HAP-1 (cell line): Measurements from ENCODE around the gene PTRH1.

ENCODE experiments used
- DNase-seq, 2 experiments: peaks; one replicate each; pipeline ENCODE4 v3.0.0-alpha.2; 2016 to 2020; ENCODE audit warnings: low spot score in 2 of 2
- H3K27me3 ChIP-seq: fragments of 250-450 bp; sonication (Bioruptor Pico); 2 replicates; pipeline ENCODE4 v1.5.1; 2020; ENCODE audit warnings: low read depth, mild to moderate bottlenecking, moderate library complexity
- H3K36me3 ChIP-seq: fragments of 250-450 bp; sonication (Bioruptor Pico); replicated peaks from 2 replicates; pipeline ENCODE4 v1.5.1; 2020; ENCODE audit warnings: mild to moderate bottlenecking
- H3K4me1 ChIP-seq: fragments of 250-450 bp; sonication (Bioruptor Pico); 2 replicates; pipeline ENCODE4 v1.5.1; 2020; ENCODE audit warnings: mild to moderate bottlenecking
- H3K4me3 ChIP-seq: fragments of 250-450 bp; sonication (Bioruptor Pico); 2 replicates; pipeline ENCODE4 v1.5.1; 2020; ENCODE audit warnings: mild to moderate bottlenecking, moderate library complexity
- H3K9me3 ChIP-seq: fragments of 250-450 bp; sonication (Bioruptor Pico); 2 replicates; pipeline ENCODE4 v1.5.1; 2020; ENCODE audit warnings: mild to moderate bottlenecking, moderate library complexity
- in situ Hi-C: fragments of 300-500 bp; cut with MboI; formaldehyde crosslinking; loops from 3 replicates; pipeline ENCODE4 v1.14.3; 2020; ENCODE audit warnings: low sequenced_read_pairs, inconsistent platforms, mixed read lengths

The PTRH1 gene

GRCh38 chr9:127733614-127734013, 18.2 kb upstream of the PTRH1 start:
- Histone ChIP-seq H3K4me1 (peaks cover 8% of the 10 kb centered on the region), H3K4me3 (no peak overlapping the region), H3K27me3 (no peaks in the 10 kb centered on the region), H3K36me3 (no peaks in the 10 kb centered on the region), H3K9me3 (no peaks in the 10 kb centered on the region)
- in situ Hi-C loops: loop anchor here (10.0 kb wide), 1 partner anchor 181 kb away; the partner anchor contains the start of gene ST6GALNAC4
- DNase-seq: no peak

- Histone ChIP-seq H3K4me1 (peaks cover 8% of the 10 kb centered on the region), H3K4me3 (no peak overlapping the region), H3K27me3 (no peaks in the 10 kb centered on the region), H3K36me3 (no peaks in the 10 kb centered on the region), H3K9me3 (no peaks in the 10 kb centered on the region)
- DNase-seq: no peak
- in situ Hi-C loops: loop anchor here (10.0 kb wide), 1 partner anchor 182 kb away; the partner anchor contains the start of gene ST6GALNAC4
These were observed 17.0 kb upstream of the PTRH1 start for GRCh38 chr9:127732444-127732843.

DNA sequence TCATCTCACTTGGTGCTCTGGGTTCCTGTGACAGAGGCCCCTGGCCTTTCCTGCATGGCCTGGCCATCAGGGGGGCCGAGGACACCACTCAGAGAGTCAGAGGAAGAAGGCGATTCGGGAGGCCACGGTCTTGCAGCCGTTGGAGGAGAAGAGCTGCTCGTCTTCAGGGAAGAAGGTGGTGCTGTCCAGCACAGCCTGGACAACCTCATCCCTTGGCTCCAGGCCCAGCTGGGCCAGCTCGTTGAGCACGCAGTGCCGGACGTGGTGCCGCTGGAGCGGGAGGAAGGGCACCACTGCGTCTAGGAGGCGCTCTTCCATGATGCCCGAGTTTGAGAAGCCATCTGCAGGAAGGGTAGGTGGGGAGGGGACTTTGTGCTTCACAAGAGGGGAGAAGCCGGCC, 16.5 kb upstream of the PTRH1 start:
- H3K27me3 ChIP-seq: no peaks in the 10 kb centered on the region
- DNase-seq: no peak
- H3K4me3 ChIP-seq: no peak overlapping the region
- H3K4me1 ChIP-seq: peaks cover 8% of the 10 kb centered on the region
- H3K36me3 ChIP-seq: no peaks in the 10 kb centered on the region
- H3K9me3 ChIP-seq: no peaks in the 10 kb centered on the region
- in situ Hi-C loops: loop anchor here (10.0 kb wide), 1 partner anchor 183 kb away; the partner anchor contains the start of gene ST6GALNAC4

DNA sequence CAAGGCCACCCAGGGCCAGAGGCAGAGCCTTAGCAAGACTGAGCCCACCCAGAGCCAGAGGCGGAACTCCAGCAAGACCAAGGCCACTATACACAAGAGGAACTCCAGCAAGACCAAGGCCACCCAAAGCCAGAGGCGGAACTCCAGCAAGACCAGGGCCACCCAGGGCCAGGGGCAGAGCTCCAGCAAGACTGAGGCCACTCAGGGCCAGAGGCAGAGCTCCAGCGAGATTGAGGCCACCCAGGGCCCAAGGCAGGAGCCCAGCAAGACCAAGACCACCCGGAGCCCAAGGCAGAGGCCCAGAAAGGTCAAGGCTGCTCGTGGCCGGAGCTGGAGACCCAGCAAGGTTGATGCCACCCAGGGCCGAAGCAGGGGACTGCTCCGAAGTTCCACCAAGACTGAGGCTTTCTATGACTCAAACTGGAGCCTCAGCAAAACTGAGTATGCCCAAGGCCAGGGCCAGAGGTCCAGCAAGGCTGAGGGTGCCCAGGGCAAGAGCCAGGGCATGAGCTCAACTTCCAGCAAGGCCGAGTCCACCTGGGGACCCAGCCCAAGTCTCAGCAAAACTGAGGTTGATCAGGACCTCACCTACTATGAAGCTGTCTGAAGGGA, 15.4 kb upstream of the PTRH1 start:
- in situ Hi-C loops: loop anchor here (10.0 kb wide), 1 partner anchor 184 kb away; the partner anchor contains the start of gene ST6GALNAC4
- Histone ChIP-seq H3K4me1 (peaks cover 8% of the 10 kb centered on the region), H3K4me3 (no peak overlapping the region), H3K36me3 (no peaks in the 10 kb centered on the region), H3K27me3 (no peaks in the 10 kb centered on the region), H3K9me3 (no peaks in the 10 kb centered on the region)
- no peak for DNase-seq

DNA sequence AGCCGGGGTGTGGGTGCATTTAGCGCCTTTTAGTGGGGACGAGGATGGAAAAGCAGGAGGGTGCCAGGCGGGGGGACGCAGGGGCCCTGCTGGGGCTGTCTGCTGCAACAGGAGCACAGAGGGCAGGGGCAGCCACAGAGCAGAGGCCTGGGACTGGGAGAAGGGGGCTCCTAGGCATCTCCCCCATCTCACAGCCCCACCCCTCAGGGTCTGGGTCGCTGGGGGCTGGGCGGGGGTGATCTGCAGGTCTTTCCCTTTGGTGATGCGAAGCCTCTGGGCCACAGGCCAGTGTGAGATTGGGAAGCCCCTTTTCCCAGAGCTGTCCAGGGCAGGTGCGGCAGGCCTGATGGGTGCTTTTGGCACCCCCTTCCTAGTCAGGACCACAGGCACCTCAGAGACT, 14.8 kb upstream of the PTRH1 start:
- in situ Hi-C loops: loop anchor here (10.0 kb wide), 1 partner anchor 185 kb away; the partner anchor contains the start of gene ST6GALNAC4
- Histone ChIP-seq H3K4me1 (peaks cover 4% of the 10 kb centered on the region), H3K27me3 (no peaks in the 10 kb centered on the region)

DNA sequence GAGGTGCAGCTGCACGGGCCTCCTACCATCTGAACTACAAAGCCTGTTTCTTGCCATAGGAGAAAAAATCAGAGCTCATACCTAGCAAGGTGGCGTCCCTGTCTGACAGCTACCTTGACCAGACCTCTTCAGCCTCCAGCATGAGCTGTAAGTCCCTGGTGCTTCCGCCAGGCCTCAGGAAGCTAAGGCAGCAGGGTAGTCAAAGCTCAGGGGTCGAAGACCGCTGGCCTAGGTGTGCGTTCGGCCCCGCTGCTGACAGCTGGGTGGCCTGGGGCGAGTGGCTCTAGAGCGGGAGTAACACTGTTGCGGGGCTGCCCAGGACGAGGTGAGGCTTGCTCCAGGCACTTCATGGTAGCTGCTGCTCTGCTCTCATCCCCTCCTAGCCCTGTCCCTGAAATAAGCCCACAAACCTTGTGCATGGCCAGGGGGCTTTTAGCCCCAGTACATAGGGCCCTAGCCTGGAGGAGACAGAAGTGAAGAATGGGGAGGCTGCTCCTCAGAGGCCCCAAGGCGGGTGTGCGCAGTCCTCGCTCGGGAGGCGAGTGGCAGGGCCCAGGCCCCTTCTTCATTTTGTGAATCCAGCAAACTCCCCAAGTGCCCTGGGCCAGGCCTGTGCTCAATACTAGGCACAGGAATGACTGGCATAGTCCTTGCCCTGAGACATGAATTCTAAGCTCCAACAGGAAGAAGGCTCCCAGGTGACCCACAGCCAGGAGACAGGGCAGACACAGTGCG, 14.2 kb upstream of the PTRH1 start:
- Histone ChIP-seq H3K4me3 (no peak overlapping the region), H3K27me3 (no peaks in the 10 kb centered on the region), H3K36me3 (no peaks in the 10 kb centered on the region), H3K9me3 (no peaks in the 10 kb centered on the region), H3K4me1 (peaks cover 4% of the 10 kb centered on the region)
- in situ Hi-C loops: loop anchor here (10.0 kb wide), 1 partner anchor 185 kb away; the partner anchor contains the start of gene ST6GALNAC4
- DNase-seq: no peak

More for the DNA sequence above, 14.8 kb upstream of the PTRH1 start:
- no peaks in the 10 kb centered on the region for H3K9me3 ChIP-seq
- no peak for DNase-seq
- no peaks in the 10 kb centered on the region for H3K36me3 ChIP-seq
- no peak overlapping the region for H3K4me3 ChIP-seq

DNA sequence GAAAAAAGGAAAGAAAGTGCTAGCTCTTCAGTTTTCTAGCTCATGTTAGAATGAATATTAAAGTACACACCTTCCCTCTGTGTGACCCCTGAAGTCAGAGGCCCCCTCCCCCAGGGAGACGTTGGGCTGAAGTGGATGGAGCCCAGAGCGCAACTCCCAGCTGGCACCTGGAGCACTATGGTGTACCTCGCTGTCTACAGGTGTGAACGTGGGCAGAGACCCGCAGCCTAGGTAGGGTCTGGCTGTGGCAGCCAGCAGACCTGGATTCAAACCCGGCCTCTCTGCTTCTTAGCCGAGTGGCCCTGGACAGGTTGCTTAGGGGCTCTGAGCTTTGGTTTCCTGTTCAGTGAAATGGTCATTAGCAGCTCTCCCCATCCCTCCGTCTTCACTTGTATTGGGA, 13.3 kb upstream of the PTRH1 start:
- Histone ChIP-seq H3K4me3 (no peak overlapping the region), H3K9me3 (no peaks in the 10 kb centered on the region), H3K27me3 (no peaks in the 10 kb centered on the region), H3K36me3 (no peaks in the 10 kb centered on the region), H3K4me1 (no peaks in the 10 kb centered on the region)
- in situ Hi-C loops: no loop called here
- no peak for DNase-seq

- H3K9me3 ChIP-seq: no peaks in the 10 kb centered on the region
- H3K4me1 ChIP-seq: no peaks in the 10 kb centered on the region
- DNase-seq: no peak
- no peaks in the 10 kb centered on the region for H3K36me3 ChIP-seq
- H3K27me3 ChIP-seq: no peaks in the 10 kb centered on the region
- in situ Hi-C loops: no loop called here
- no peak overlapping the region for H3K4me3 ChIP-seq
These were observed 11.4 kb upstream of the PTRH1 start for GRCh38 chr9:127726871-127727270.

DNA sequence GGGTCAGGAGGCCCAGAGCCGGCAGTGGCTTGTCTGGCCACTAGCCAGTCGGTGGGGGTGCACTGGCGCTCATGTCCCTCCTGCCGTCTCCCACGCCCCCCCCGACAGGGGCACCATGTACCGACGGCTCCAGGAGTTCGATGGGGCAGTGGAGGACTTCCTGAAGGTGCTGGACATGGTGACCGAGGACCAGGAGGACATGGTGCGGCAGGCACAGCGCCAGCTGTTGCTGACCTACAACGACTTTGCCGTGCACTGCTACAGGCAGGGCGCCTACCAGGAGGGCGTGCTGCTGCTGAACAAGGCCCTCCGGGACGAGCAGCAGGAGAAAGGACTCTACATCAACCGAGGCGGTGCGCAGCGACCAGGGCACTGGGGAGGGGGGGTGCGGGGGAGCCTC, 8.5 kb upstream of the PTRH1 start:
- no peaks in the 10 kb centered on the region for H3K4me1 ChIP-seq
- H3K36me3 ChIP-seq: no peaks in the 10 kb centered on the region
- H3K9me3 ChIP-seq: no peaks in the 10 kb centered on the region
- DNase-seq: no peak
- in situ Hi-C loops: no loop called here
- no peak overlapping the region for H3K4me3 ChIP-seq
- H3K27me3 ChIP-seq: no peaks in the 10 kb centered on the region

GRCh38 chr9:127723444-127723843, 8.0 kb upstream of the PTRH1 start:
- DNase-seq: no peak
- no peak overlapping the region for H3K4me3 ChIP-seq
- in situ Hi-C loops: no loop called here

GRCh38 chr9:127723013-127723412, 7.5 kb upstream of the PTRH1 start:
- in situ Hi-C loops: no loop called here
- DNase-seq: no peak
- Histone ChIP-seq H3K4me1 (peaks cover 4% of the 10 kb centered on the region), H3K4me3 (no peak overlapping the region), H3K9me3 (no peaks in the 10 kb centered on the region), H3K36me3 (no peaks in the 10 kb centered on the region), H3K27me3 (no peaks in the 10 kb centered on the region)

More at GRCh38 chr9:127723444-127723843, 8.0 kb upstream of the PTRH1 start:
- Histone ChIP-seq H3K4me1 (peaks cover under 1% of the 10 kb centered on the region; the same call in 1 of the 2 replicates), H3K9me3 (no peaks in the 10 kb centered on the region), H3K27me3 (no peaks in the 10 kb centered on the region), H3K36me3 (no peaks in the 10 kb centered on the region)

DNA sequence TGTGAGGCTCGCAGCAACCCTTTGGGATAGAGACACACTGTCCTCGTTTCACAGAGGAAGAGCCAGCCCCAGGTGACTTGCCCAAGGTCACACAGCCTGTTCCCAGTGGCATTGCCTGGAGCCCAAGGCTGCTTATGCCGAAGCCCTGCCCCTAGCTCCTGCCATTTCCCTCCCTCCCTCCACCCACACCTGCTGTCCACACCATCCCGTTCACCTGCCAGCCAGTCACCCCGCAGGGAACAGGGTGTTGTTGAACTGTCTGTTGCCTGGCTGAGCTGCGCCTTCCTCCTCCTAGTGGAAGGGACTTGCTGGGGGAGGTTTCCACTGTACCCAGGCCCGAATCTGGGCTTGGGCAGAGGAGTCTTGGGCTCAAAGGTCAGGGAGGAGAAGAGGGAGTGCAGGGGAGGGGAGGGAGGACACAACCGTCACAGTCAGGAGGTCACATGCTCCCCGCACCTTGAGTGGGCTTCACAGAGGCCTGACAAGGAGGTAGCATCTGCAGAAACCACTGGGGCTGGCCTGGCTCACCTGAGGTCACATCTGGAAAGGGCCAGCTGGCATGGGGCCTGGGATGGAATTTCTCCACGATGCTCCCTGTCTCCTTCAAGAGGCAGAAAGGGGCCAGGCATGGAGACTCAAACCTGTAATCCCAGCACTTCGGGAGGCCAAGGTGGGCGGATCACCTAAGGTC, 6.7 kb upstream of the PTRH1 start:
- DNase-seq: no peak
- no peaks in the 10 kb centered on the region for H3K9me3 ChIP-seq
- peaks cover 4% of the 10 kb centered on the region for H3K4me1 ChIP-seq
- in situ Hi-C loops: no loop called here
- H3K36me3 ChIP-seq: no peaks in the 10 kb centered on the region
- no peak overlapping the region for H3K4me3 ChIP-seq
- H3K27me3 ChIP-seq: no peaks in the 10 kb centered on the region

DNA sequence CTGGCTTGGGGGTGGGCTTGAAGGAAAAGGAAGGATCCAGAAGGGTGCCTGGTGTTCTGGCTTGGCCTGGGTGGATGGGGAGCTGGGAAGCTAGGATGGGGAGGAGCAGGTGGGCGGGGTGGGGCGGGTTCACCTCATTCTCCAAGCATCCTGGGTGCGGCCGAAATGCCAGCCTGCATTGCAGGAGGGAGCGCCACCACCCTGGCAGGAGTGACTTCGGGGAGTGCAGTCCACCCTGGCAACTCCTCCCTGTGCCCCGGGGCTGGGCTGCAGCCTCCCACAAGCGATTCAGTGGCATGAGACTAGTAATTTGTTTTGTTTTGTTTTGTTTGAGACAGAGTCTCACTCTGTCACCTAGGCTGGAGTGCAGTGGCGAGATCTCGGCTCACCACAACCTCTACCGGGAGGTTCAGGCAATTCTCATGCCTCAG, 5.9 kb upstream of the PTRH1 start:
- H3K27me3 ChIP-seq: no peaks in the 10 kb centered on the region
- H3K4me1 ChIP-seq: peaks cover 4% of the 10 kb centered on the region
- H3K4me3 ChIP-seq: no peak overlapping the region
- no peak for DNase-seq
- in situ Hi-C loops: no loop called here
- H3K9me3 ChIP-seq: no peaks in the 10 kb centered on the region
- H3K36me3 ChIP-seq: no peaks in the 10 kb centered on the region

GRCh38 chr9:127720865-127721227, 5.4 kb upstream of the PTRH1 start:
- H3K4me3 ChIP-seq: no peak overlapping the region
- H3K4me1 ChIP-seq: peaks cover 4% of the 10 kb centered on the region
- H3K27me3 ChIP-seq: no peaks in the 10 kb centered on the region
- in situ Hi-C loops: no loop called here
- no peaks in the 10 kb centered on the region for H3K9me3 ChIP-seq
- no peak for DNase-seq
- H3K36me3 ChIP-seq: no peaks in the 10 kb centered on the region
